ENCODE data around the gene POLR1G.

POLR1G gene

GRCh38 chr19:45443462-45444317 lies 37.2 kb downstream of the POLR1G start:
- Histone ChIP-seq H3K9me2 (replicated peaks; ENCODE audit: insufficient read depth, low read length) (no peaks in the 10 kb centered on the region), H3K9me3 (ENCODE audit: insufficient read depth, low read length) (no peaks in the 10 kb centered on the region), H3F3A (ENCODE audit: insufficient read depth) (peaks cover 20% of the 10 kb centered on the region), H3K27ac (ENCODE audit: low read depth, low read length) (no peak overlapping the region), H3K36me3 (ENCODE audit: low read length) (no peaks in the 10 kb centered on the region), H3K27me3 (ENCODE audit: low read length) (no peaks in the 10 kb centered on the region), H3K9ac (ENCODE audit: low read length) (no peak overlapping the region; the same call in 1 of the 2 replicates), H3K79me2 (ENCODE audit: insufficient read depth, low read length) (no peaks in the 10 kb centered on the region), H3K4me3 (ENCODE audit: insufficient read depth, low read length, poor library complexity, severe bottlenecking) (peak overlapping the region; percentile 33), H2AFZ (ENCODE audit: low read depth, low read length, severe bottlenecking) (no peak overlapping the region), H3K4me2 (ENCODE audit: low read depth, low read length, poor library complexity, severe bottlenecking) (peak overlapping the region; percentile 49), H4K20me1 (ENCODE audit: low read depth, low read length) (no peaks in the 10 kb centered on the region)
- no peak for TF ChIP-seq EZH2phosphoT487 (conservative IDR thresholded peaks at IDR 0.05; ENCODE audit: low read length)
- TF ChIP-seq, protein P1, sequence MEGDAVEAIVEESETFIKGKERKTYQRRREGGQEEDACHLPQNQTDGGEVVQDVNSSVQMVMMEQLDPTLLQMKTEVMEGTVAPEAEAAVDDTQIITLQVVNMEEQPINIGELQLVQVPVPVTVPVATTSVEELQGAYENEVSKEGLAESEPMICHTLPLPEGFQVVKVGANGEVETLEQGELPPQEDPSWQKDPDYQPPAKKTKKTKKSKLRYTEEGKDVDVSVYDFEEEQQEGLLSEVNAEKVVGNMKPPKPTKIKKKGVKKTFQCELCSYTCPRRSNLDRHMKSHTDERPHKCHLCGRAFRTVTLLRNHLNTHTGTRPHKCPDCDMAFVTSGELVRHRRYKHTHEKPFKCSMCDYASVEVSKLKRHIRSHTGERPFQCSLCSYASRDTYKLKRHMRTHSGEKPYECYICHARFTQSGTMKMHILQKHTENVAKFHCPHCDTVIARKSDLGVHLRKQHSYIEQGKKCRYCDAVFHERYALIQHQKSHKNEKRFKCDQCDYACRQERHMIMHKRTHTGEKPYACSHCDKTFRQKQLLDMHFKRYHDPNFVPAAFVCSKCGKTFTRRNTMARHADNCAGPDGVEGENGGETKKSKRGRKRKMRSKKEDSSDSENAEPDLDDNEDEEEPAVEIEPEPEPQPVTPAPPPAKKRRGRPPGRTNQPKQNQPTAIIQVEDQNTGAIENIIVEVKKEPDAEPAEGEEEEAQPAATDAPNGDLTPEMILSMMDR (IDR thresholded peaks at IDR 0.05; ENCODE audit: insufficient read depth, low read length, poor library complexity, severe bottlenecking) = no peak

DNA sequence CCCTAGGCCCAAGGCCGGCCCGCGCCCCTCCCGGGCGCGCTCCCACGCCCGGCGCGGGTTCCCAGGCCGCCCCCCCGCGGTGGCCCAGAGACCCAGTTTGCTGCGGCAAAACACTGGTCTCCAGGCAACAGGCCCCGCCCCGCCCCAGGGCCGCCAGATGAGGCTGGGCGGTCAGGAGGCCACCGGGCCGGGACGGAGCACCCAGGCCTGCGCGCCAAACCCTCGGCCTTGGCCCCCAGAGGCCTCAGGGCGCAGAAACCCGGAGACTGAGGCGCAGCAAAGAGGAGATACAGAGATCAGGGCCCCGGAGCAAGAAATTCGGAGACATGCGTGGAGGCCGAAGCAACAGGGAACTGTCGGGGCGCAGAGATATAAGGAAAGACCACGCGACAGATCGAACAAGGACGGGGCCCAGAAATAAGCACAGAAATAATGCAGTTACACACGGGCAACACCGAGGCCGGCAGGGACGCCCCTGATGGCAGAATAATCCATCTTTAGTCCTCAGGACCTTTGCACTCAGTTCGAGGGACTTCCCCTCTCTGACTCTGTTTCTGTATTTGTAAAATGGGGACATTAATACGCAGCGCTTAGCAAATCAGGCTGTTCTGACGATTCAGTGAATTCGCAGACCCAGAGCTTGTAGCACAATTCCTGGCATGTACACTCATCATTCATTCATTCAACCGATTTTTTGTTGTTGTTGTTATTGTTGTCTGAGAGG lies 38.0 kb downstream of the POLR1G start:
- no peak for TF ChIP-seq EZH2phosphoT487 (conservative IDR thresholded peaks at IDR 0.05; ENCODE audit: low read length)
- TF ChIP-seq, protein P1 (IDR thresholded peaks at IDR 0.05; ENCODE audit: insufficient read depth, low read length, poor library complexity, severe bottlenecking) = no peak
- Histone ChIP-seq H3K9me3 (ENCODE audit: insufficient read depth, low read length) (no peaks in the 10 kb centered on the region), H2AFZ (ENCODE audit: low read depth, low read length, severe bottlenecking) (no peak overlapping the region), H3K27ac (ENCODE audit: low read depth, low read length) (no peak overlapping the region), H3K27me3 (ENCODE audit: low read length) (no peaks in the 10 kb centered on the region), H3K4me2 (ENCODE audit: low read depth, low read length, poor library complexity, severe bottlenecking) (peak overlapping the region; percentile 49), H3K9ac (ENCODE audit: low read length) (peak overlapping the region; percentile 7; the same call in 1 of the 2 replicates), H3K4me3 (ENCODE audit: insufficient read depth, low read length, poor library complexity, severe bottlenecking) (no peak overlapping the region), H3K79me2 (ENCODE audit: insufficient read depth, low read length) (no peaks in the 10 kb centered on the region), H3K36me3 (ENCODE audit: low read length) (no peaks in the 10 kb centered on the region), H3F3A (ENCODE audit: insufficient read depth) (peaks cover 20% of the 10 kb centered on the region), H3K9me2 (replicated peaks; ENCODE audit: insufficient read depth, low read length) (no peaks in the 10 kb centered on the region), H4K20me1 (ENCODE audit: low read depth, low read length) (no peaks in the 10 kb centered on the region)

DNA sequence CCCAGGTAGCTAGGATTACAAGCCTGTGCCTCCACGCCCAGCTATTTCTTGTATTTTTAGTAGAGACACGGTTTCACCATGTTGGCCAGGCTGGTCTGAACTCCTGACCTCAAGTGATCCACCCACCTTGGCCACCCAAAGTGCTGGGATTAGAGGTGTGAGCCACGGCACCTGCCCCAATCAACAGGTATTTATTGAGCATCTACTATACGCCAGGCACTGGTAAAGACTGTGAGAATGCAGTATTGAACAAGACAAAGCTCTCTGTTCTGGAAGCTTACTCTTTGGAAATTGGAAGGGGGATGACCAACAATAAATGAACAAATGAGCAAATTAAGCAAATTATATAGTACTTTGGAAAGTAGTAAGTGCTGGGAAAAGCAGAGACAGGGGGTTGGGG lies 38.7 kb downstream of the POLR1G start:
- H4K20me1 ChIP-seq (ENCODE audit: low read depth, low read length) = no peaks in the 10 kb centered on the region
- TF ChIP-seq, protein P1 (IDR thresholded peaks at IDR 0.05; ENCODE audit: insufficient read depth, low read length, poor library complexity, severe bottlenecking) = no peak
- TF ChIP-seq EZH2phosphoT487 (conservative IDR thresholded peaks at IDR 0.05; ENCODE audit: low read length) = no peak
- no peak overlapping the region for H2AFZ ChIP-seq (ENCODE audit: low read depth, low read length, severe bottlenecking)
- H3K9ac ChIP-seq (ENCODE audit: low read length) = no peak overlapping the region
- H3K27me3 ChIP-seq (ENCODE audit: low read length) = no peaks in the 10 kb centered on the region
- H3K9me3 ChIP-seq (ENCODE audit: insufficient read depth, low read length) = no peaks in the 10 kb centered on the region
- H3K36me3 ChIP-seq (ENCODE audit: low read length) = no peaks in the 10 kb centered on the region
- no peak overlapping the region for H3K4me2 ChIP-seq (ENCODE audit: low read depth, low read length, poor library complexity, severe bottlenecking)
- no peaks in the 10 kb centered on the region for H3K9me2 ChIP-seq (replicated peaks; ENCODE audit: insufficient read depth, low read length)
- H3F3A ChIP-seq (ENCODE audit: insufficient read depth) = peaks cover 16% of the 10 kb centered on the region
- no peak overlapping the region for H3K27ac ChIP-seq (ENCODE audit: low read depth, low read length)
- no peaks in the 10 kb centered on the region for H3K79me2 ChIP-seq (ENCODE audit: insufficient read depth, low read length)
- H3K4me3 ChIP-seq (ENCODE audit: insufficient read depth, low read length, poor library complexity, severe bottlenecking) = no peak overlapping the region
